GM18909 (cell line): ENCODE data around the gene ALDH18A1.
"Not testable (repeated sequence)": the region's sequence is repeated elsewhere in the genome, so short reads cannot be mapped to it uniquely, and the experiment has no call there.

Experiments used
- ATAC-seq: cut with Tn5 transposase; IDR thresholded peaks from one replicate; pipeline ENCODE4 v1.9.1; 2021; ENCODE audit warnings: mild to moderate bottlenecking; ENCODE audit not compliant: unreplicated experiment, poor library complexity

ALDH18A1 gene

GRCh38 chr10:95651346-95652060 is 5.0 kb downstream of the ALDH18A1 start:
- no peak for ATAC-seq

GRCh38 chr10:95650232-95650631 is 6.3 kb downstream of the ALDH18A1 start:
- ATAC-seq: no peak

- no peak for ATAC-seq
Observed at GRCh38 chr10:95648138-95648537, 8.4 kb downstream of the ALDH18A1 start.

GRCh38 chr10:95646160-95646559 is 10.4 kb downstream of the ALDH18A1 start:
- no peak for ATAC-seq

- ATAC-seq: no peak
Observed at GRCh38 chr10:95644901-95645300, 11.6 kb downstream of the ALDH18A1 start.

GRCh38 chr10:95640891-95641315 is 15.6 kb downstream of the ALDH18A1 start:
- no peak for ATAC-seq

GRCh38 chr10:95637911-95638310 is 18.6 kb downstream of the ALDH18A1 start:
- no peak for ATAC-seq

- ATAC-seq: no peak
Observed at GRCh38 chr10:95637140-95637539, 19.4 kb downstream of the ALDH18A1 start.

GRCh38 chr10:95635319-95635733 is 21.2 kb downstream of the ALDH18A1 start:
- ATAC-seq: no peak

- ATAC-seq: no peak
Observed at GRCh38 chr10:95628786-95629185, 27.7 kb downstream of the ALDH18A1 start.

- no peak for ATAC-seq
Observed at GRCh38 chr10:95626500-95626899, 30.0 kb downstream of the ALDH18A1 start.

GRCh38 chr10:95620415-95620814 is 36.1 kb downstream of the ALDH18A1 start:
- ATAC-seq: not testable (repeated sequence)

- no peak for ATAC-seq
Observed at GRCh38 chr10:95618101-95618500, 38.4 kb downstream of the ALDH18A1 start.

- ATAC-seq: no peak
Observed at GRCh38 chr10:95616446-95616845, 40.1 kb downstream of the ALDH18A1 start.

- no peak for ATAC-seq
Observed at GRCh38 chr10:95613330-95613729, 43.2 kb downstream of the ALDH18A1 start.

- no peak for ATAC-seq
Observed at GRCh38 chr10:95610727-95611126, 45.8 kb downstream of the ALDH18A1 start.

- no peak for ATAC-seq
Observed at GRCh38 chr10:95606922-95607321, 49.6 kb downstream of the ALDH18A1 start.

- ATAC-seq: no peak
Observed at GRCh38 chr10:95605163-95605562, 51.3 kb downstream of the ALDH18A1 start.

- ATAC-seq: no peak
Observed at GRCh38 chr10:95604630-95605029, 51.9 kb downstream of the ALDH18A1 start.

- no peak for ATAC-seq
Observed at GRCh38 chr10:95602382-95602781, 54.1 kb downstream of the ALDH18A1 start.

- no peak for ATAC-seq
Observed at GRCh38 chr10:95601116-95601719, 55.3 kb downstream of the ALDH18A1 start.

- ATAC-seq: no peak
Observed at GRCh38 chr10:95600158-95600557, 56.4 kb downstream of the ALDH18A1 start.
